Neural progenitor cell (in vitro differentiated cells): ENCODE results near the gene TMEM243.

Source experiments
- CTCF ChIP-seq: fragments of 200-600 bp; sonication (generic); IDR thresholded peaks from 2 replicates; pipeline ENCODE4 v1.5.1; 2017; ENCODE audit warnings: antibody characterized with exemption, mild to moderate bottlenecking
- EZH2 ChIP-seq: fragments of 200-600 bp; sonication (generic); IDR thresholded peaks from 2 replicates; pipeline ENCODE4 v1.6.1; 2017; ENCODE audit warnings: antibody characterized with exemption, mild to moderate bottlenecking, moderate library complexity

- TF ChIP-seq EZH2 (no peak), CTCF (no peak)
Measured at GRCh38 chr7:87188930-87189329, 30.6 kb downstream of the TMEM243 start.
